ENCODE measurements around the gene CAMP. TPM values are rescaled to one million over a fixed set of nuclear protein-coding genes. Genes with fewer than 3 reads are reported as not detected.
A peak's percentile ranks its signal among the peaks of the same experiment; 100 is the strongest.

CAMP gene
- polyA plus RNA-seq, 3 donors = 2.1 to 5.1 (median 3.4) TPM

GRCh38 chr3:48268381-48268935 is 45.2 kb downstream of the CAMP start:
- H2AFZ ChIP-seq (ENCODE audit: insufficient read depth, low read depth, low read length, poor library complexity, severe bottlenecking) = no peak overlapping the region
- no CpG with 5 or more reads among the region's 13 CpGs for WGBS (ENCODE audit: insufficient coverage)
- intact Hi-C loops (cut with micrococcal nuclease) = no loop called here
- no peak overlapping the region for H3K4me3 ChIP-seq (replicated peaks in 1 of 3; ENCODE audit: low read depth in 2 of 3, low read length in 3 of 3)
- TF ChIP-seq CTCF (IDR thresholded peaks at IDR 0.05) = no peak
- H3K9ac ChIP-seq (ENCODE audit: insufficient read depth, low read length, poor library complexity, severe bottlenecking) = no peak overlapping the region
- peaks cover 57 to 61% of the 10 kb centered on the region in 2 donors for H3K36me3 Mint-ChIP-seq
- no peak for DNase-seq
- peaks cover 4 to 10% (median 7%) of the 10 kb centered on the region in 7 donors for H3K9me3 Mint-ChIP-seq
- no peak overlapping the region for H3K4me3 Mint-ChIP-seq
- H3K27me3 ChIP-seq (ENCODE audit: control insufficient read depth in 2 of 2, insufficient read depth in 2 of 2, low read length in 2 of 2) = no peaks in the 10 kb centered on the region
- H3K36me3 ChIP-seq (replicated peaks in 1 of 2; ENCODE audit: control insufficient read depth in 1 of 2, insufficient read depth in 2 of 2, low read length in 2 of 2) = peaks cover 48 to 64% of the 10 kb centered on the region in 2 donors
- H4K20me1 ChIP-seq (ENCODE audit: insufficient read depth, low read length) = no peaks in the 10 kb centered on the region
- H3K27me3 Mint-ChIP-seq (ENCODE audit: low read depth in 3 of 3) = peaks cover 0 to 3% (median 0%) of the 10 kb centered on the region in 3 donors
- H3K27ac ChIP-seq (ENCODE audit: low read depth in 1 of 2, low read length in 2 of 2) = no peak overlapping the region
- no peaks in the 10 kb centered on the region for H3K4me1 ChIP-seq (ENCODE audit: control insufficient read depth in 1 of 2, insufficient read depth in 2 of 2, low read length in 2 of 2)
- peak overlapping the region in 3 of 7 donors; percentile 9 to 58 (median 57) for H3K27ac Mint-ChIP-seq
- H3K4me2 ChIP-seq (replicated peaks; ENCODE audit: extremely low read depth, low read length, poor library complexity, severe bottlenecking) = no peak overlapping the region
- no peaks in the 10 kb centered on the region for H3K79me2 ChIP-seq (ENCODE audit: insufficient read depth, low read length)
- peaks cover 11% of the 10 kb centered on the region for H3K4me1 Mint-ChIP-seq
- H3K9me3 ChIP-seq (replicated peaks in 1 of 2; ENCODE audit: control insufficient read depth in 1 of 2, insufficient read depth in 1 of 2, low read length in 2 of 2) = peaks cover 0 to 5% of the 10 kb centered on the region in 2 donors

- no peak overlapping the region for H3K4me3 Mint-ChIP-seq
- peaks cover 44 to 58% of the 10 kb centered on the region in 2 donors for H3K36me3 ChIP-seq (replicated peaks in 1 of 2; ENCODE audit: control insufficient read depth in 1 of 2, insufficient read depth in 2 of 2, low read length in 2 of 2)
- no peak overlapping the region for H3K27ac ChIP-seq (ENCODE audit: low read depth in 1 of 2, low read length in 2 of 2)
- peaks cover 51 to 56% of the 10 kb centered on the region in 2 donors for H3K36me3 Mint-ChIP-seq
- TF ChIP-seq CTCF (IDR thresholded peaks at IDR 0.05) = no peak
- H3K9me3 ChIP-seq (replicated peaks in 1 of 2; ENCODE audit: control insufficient read depth in 1 of 2, insufficient read depth in 1 of 2, low read length in 2 of 2) = peaks cover 0 to 5% of the 10 kb centered on the region in 2 donors
- H3K9ac ChIP-seq (ENCODE audit: insufficient read depth, low read length, poor library complexity, severe bottlenecking) = no peak overlapping the region
- peaks cover 0 to 3% (median 0%) of the 10 kb centered on the region in 3 donors for H3K27me3 Mint-ChIP-seq (ENCODE audit: low read depth in 3 of 3)
- H3K4me2 ChIP-seq (replicated peaks; ENCODE audit: extremely low read depth, low read length, poor library complexity, severe bottlenecking) = no peak overlapping the region
- H3K4me3 ChIP-seq (replicated peaks in 1 of 3; ENCODE audit: low read depth in 2 of 3, low read length in 3 of 3) = no peak overlapping the region
- peak overlapping the region in 2 of 7 donors; percentile 9 to 57 for H3K27ac Mint-ChIP-seq
- intact Hi-C loops (cut with micrococcal nuclease) = no loop called here
- H2AFZ ChIP-seq (ENCODE audit: insufficient read depth, low read depth, low read length, poor library complexity, severe bottlenecking) = no peak overlapping the region
- no peaks in the 10 kb centered on the region for H3K79me2 ChIP-seq (ENCODE audit: insufficient read depth, low read length)
- 98% methylated on average over 9 of the region's 23 CpGs for WGBS (ENCODE audit: insufficient coverage)
- peaks cover 11% of the 10 kb centered on the region for H3K4me1 Mint-ChIP-seq
- H3K9me3 Mint-ChIP-seq = peaks cover 4 to 10% (median 7%) of the 10 kb centered on the region in 7 donors
- H3K4me1 ChIP-seq (ENCODE audit: control insufficient read depth in 1 of 2, insufficient read depth in 2 of 2, low read length in 2 of 2) = no peaks in the 10 kb centered on the region
- DNase-seq = no peak
- H3K27me3 ChIP-seq (ENCODE audit: control insufficient read depth in 2 of 2, insufficient read depth in 2 of 2, low read length in 2 of 2) = no peaks in the 10 kb centered on the region
- H4K20me1 ChIP-seq (ENCODE audit: insufficient read depth, low read length) = no peaks in the 10 kb centered on the region
Observed at GRCh38 chr3:48268936-48269561, 45.8 kb downstream of the CAMP start.

All from CD14-positive monocyte (primary cell).